ENCODE measurements around the gene PDGFD. TPM values are rescaled to one million over a fixed set of nuclear protein-coding genes. Genes with fewer than 3 reads are reported as not detected.

The PDGFD gene
- total RNA-seq, 4 donors from 2014 or later = 4.4 to 26.4 (median 13.1) TPM

GRCh38 chr11:104009744-104010143 lies 154.2 kb downstream of the PDGFD start:
- no peak overlapping the region for H3K4me3 ChIP-seq
- H3K4me1 ChIP-seq = peaks cover 0 to 14% (median 6%) of the 10 kb centered on the region in 3 donors
- TF ChIP-seq, protein P1, sequence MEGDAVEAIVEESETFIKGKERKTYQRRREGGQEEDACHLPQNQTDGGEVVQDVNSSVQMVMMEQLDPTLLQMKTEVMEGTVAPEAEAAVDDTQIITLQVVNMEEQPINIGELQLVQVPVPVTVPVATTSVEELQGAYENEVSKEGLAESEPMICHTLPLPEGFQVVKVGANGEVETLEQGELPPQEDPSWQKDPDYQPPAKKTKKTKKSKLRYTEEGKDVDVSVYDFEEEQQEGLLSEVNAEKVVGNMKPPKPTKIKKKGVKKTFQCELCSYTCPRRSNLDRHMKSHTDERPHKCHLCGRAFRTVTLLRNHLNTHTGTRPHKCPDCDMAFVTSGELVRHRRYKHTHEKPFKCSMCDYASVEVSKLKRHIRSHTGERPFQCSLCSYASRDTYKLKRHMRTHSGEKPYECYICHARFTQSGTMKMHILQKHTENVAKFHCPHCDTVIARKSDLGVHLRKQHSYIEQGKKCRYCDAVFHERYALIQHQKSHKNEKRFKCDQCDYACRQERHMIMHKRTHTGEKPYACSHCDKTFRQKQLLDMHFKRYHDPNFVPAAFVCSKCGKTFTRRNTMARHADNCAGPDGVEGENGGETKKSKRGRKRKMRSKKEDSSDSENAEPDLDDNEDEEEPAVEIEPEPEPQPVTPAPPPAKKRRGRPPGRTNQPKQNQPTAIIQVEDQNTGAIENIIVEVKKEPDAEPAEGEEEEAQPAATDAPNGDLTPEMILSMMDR (IDR thresholded peaks at IDR 0.05) = no peak
- no peak for TF ChIP-seq POLR2AphosphoS5 (IDR thresholded peaks at IDR 0.05)
- TF ChIP-seq EP300 (IDR thresholded peaks at IDR 0.05) = no peak
- no peak for TF ChIP-seq POLR2A (IDR thresholded peaks at IDR 0.05)
- WGBS, 2 donors (ENCODE audit: low coverage in 1 of 2) = 25 to 58% methylated on average over 3 of the region's 3 CpGs
- no peaks in the 10 kb centered on the region for H3K36me3 ChIP-seq
- no peaks in the 10 kb centered on the region for H3K27me3 ChIP-seq
- ATAC-seq = no peak
- no peaks in the 10 kb centered on the region for H3K9me3 ChIP-seq
- no peak overlapping the region for H3K27ac ChIP-seq

DNA sequence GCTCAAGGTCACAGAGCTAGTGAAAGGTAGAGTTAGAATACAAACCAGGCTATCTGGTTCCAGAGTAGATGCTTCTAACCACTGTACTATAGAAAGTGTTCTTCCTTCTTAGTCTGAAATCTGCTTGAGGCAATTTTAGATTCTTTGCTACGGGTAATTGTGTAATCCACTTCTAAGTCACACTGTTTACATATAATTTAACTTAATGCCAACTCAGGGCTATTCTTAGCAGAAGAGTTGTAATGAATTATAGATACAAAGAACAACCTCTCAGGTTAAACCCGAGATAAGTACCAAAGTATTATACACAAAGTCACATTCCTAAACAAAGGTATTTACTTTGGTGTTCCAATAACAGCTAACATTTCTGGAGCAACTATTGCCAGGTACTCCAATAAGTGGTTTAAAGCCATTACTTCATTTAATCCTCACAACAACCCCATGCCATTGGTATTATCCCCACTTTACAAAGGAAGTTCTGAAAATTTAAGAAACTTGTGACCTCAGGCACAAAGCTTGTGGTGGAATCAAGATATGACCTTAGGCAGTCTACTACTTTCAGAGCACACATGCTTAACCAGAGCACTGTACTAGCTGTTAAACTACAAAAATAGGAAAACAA lies 158.6 kb downstream of the PDGFD start:
- Histone ChIP-seq H3K9me3 (no peaks in the 10 kb centered on the region), H3K27me3 (no peaks in the 10 kb centered on the region), H3K4me3 (no peak overlapping the region), H3K36me3 (no peaks in the 10 kb centered on the region), H3K27ac (no peak overlapping the region), H3K4me1 (peaks cover 0 to 21% (median 6%) of the 10 kb centered on the region in 3 donors)
- 30 to 70% methylated on average over 2 of the region's 2 CpGs for WGBS, 2 donors (ENCODE audit: low coverage in 1 of 2)
- TF ChIP-seq, protein P1 (IDR thresholded peaks at IDR 0.05) = peak in 1 of 4 experiments; percentile 7
- TF ChIP-seq POLR2A (IDR thresholded peaks at IDR 0.05) = no peak
- peak; percentile 25 for TF ChIP-seq POLR2AphosphoS5 (IDR thresholded peaks at IDR 0.05)
- peak; percentile 35 for ATAC-seq

GRCh38 chr11:104003491-104003890 lies 160.5 kb downstream of the PDGFD start:
- no peak overlapping the region for H3K4me3 ChIP-seq
- peaks cover 0 to 21% (median 6%) of the 10 kb centered on the region in 3 donors for H3K4me1 ChIP-seq
- H3K27ac ChIP-seq = no peak overlapping the region
- H3K27me3 ChIP-seq = no peaks in the 10 kb centered on the region
- no peaks in the 10 kb centered on the region for H3K36me3 ChIP-seq
- TF ChIP-seq, protein P1 (IDR thresholded peaks at IDR 0.05) = no peak
- TF ChIP-seq POLR2A (IDR thresholded peaks at IDR 0.05) (no peak), EP300 (IDR thresholded peaks at IDR 0.05) (no peak), POLR2AphosphoS5 (IDR thresholded peaks at IDR 0.05) (no peak)
- H3K9me3 ChIP-seq = no peaks in the 10 kb centered on the region
- no peak for ATAC-seq

- peaks cover 0 to 21% (median 6%) of the 10 kb centered on the region in 3 donors for H3K4me1 ChIP-seq
- H3K36me3 ChIP-seq = no peaks in the 10 kb centered on the region
- TF ChIP-seq POLR2AphosphoS5 (IDR thresholded peaks at IDR 0.05) (no peak), EP300 (IDR thresholded peaks at IDR 0.05) (no peak), POLR2A (IDR thresholded peaks at IDR 0.05) (no peak)
- TF ChIP-seq, protein P1 (IDR thresholded peaks at IDR 0.05) = no peak
- H3K27me3 ChIP-seq = no peaks in the 10 kb centered on the region
- no peaks in the 10 kb centered on the region for H3K9me3 ChIP-seq
- ATAC-seq = no peak
- WGBS, 2 donors (ENCODE audit: low coverage in 1 of 2) = 30 to 48% methylated on average over 2 to 3 of the region's 3 CpGs
- no peak overlapping the region for H3K4me3 ChIP-seq
- H3K27ac ChIP-seq = no peak overlapping the region
Measured at GRCh38 chr11:104001561-104002056, 162.3 kb downstream of the PDGFD start.

GRCh38 chr11:104000798-104001197 lies 163.1 kb downstream of the PDGFD start:
- Histone ChIP-seq H3K27ac (no peak overlapping the region), H3K27me3 (no peaks in the 10 kb centered on the region), H3K4me3 (no peak overlapping the region), H3K36me3 (no peaks in the 10 kb centered on the region), H3K4me1 (peaks cover 0 to 16% (median 4%) of the 10 kb centered on the region in 3 donors), H3K9me3 (no peaks in the 10 kb centered on the region)
- no peak for TF ChIP-seq POLR2AphosphoS5 (IDR thresholded peaks at IDR 0.05)
- no peak for TF ChIP-seq POLR2A (IDR thresholded peaks at IDR 0.05)
- TF ChIP-seq EP300 (IDR thresholded peaks at IDR 0.05) = no peak
- TF ChIP-seq, protein P1 (IDR thresholded peaks at IDR 0.05) = no peak
- WGBS, 2 donors (ENCODE audit: low coverage in 1 of 2) = 37 to 40% methylated on average over 4 to 5 of the region's 5 CpGs
- ATAC-seq = no peak
